Measurements from ENCODE around the gene AKR7A2. TPM values are rescaled to one million over a fixed set of nuclear protein-coding genes. Genes with fewer than 3 reads are reported as not detected.

Gene AKR7A2
- total and polyA plus RNA-seq, 9 of the 15 experiments (the other 6 are each of a cell fraction or from before 2014, with no cell fraction given) = 2.0 to 78.4 (median 49.4) TPM

GRCh38 chr1:19341201-19342061 lies 29.5 kb upstream of the AKR7A2 start:
- H3K9me1 ChIP-seq (ENCODE audit: control insufficient read depth, insufficient read depth, low read length) = peaks cover 11% of the 10 kb centered on the region
- in situ Hi-C loops (cut with MboI) = loop anchor here (5.0 kb wide), 1 partner anchor 311 kb away; no protein-coding TSS in a partner anchor
- H3K9ac ChIP-seq (ENCODE audit: insufficient read depth in 1 of 2, low read depth in 2 of 2, low read length in 2 of 2) = peak overlapping the region in 1 of 2 experiments; percentile 31; a peak in 2 of 4 replicates
- H3K4me2 ChIP-seq (ENCODE audit: insufficient read depth, low read length) = peak overlapping the region; percentile 54
- no TSS peak for BruUV-seq (replicated peaks)
- peaks cover 49% of the 10 kb centered on the region; the same call in 2 of the 3 replicates for H3K36me3 ChIP-seq (ENCODE audit: control insufficient read depth, insufficient read depth, low read length)
- H4K20me1 ChIP-seq (replicated peaks; ENCODE audit: control insufficient read depth, insufficient read depth, low read length) = peaks cover 14% of the 10 kb centered on the region; the same call in 1 of the 2 replicates
- peaks cover 4 to 52% of the 10 kb centered on the region in 2 experiments; a peak in 4 of 5 replicates for H3K4me1 ChIP-seq (replicated peaks in 1 of 2; ENCODE audit: control insufficient read depth in 2 of 2, insufficient read depth in 2 of 2, low read length in 2 of 2)
- H2AFZ ChIP-seq (ENCODE audit: low read depth, low read length) = no peak overlapping the region
- 38% methylated on average over 25 of the region's 25 CpGs for WGBS (ENCODE audit: insufficient coverage, low coverage, missing lambda C conversion rate)
- no peak overlapping the region for H3K4me3 ChIP-seq
- POLR2A ChIA-PET = interaction anchor here (0.7 to 0.9 kb wide), 3 partner anchors 10 to 45 kb away, joined by 3 to 4 read pairs (median 3); no protein-coding TSS in a partner anchor
- FAIRE-seq (peak; percentile 98), ATAC-seq (peak; percentile 88), DNase-seq (ENCODE audit: extremely low read depth in 1 of 4, low spot score in 3 of 4) (peak; percentile 90 to 92 (median 91))
- H3K27ac ChIP-seq (ENCODE audit: extremely low read depth, low read depth, low read length) = peak overlapping the region; percentile 6; the same call in 1 of the 3 replicates
- H3K27me3 ChIP-seq (ENCODE audit: control insufficient read depth in 2 of 2, insufficient read depth in 2 of 2, low read length in 2 of 2) = no peaks in the 10 kb centered on the region
- H3K79me2 ChIP-seq (ENCODE audit: control insufficient read depth, insufficient read depth, low read length) = no peaks in the 10 kb centered on the region
- CTCF ChIA-PET (ENCODE audit: low intra/inter-chr PET ratio) = interaction anchor here (0.9 to 2.5 kb wide), 3 partner anchors 241 to 319 kb away, joined by 3 to 10 read pairs (median 5); no protein-coding TSS in a partner anchor
- intact Hi-C loops (cut with micrococcal nuclease) = loop anchor here (5.0 kb wide), 1 partner anchor 241 kb away; no protein-coding TSS in a partner anchor
- no peaks in the 10 kb centered on the region for H3K9me3 ChIP-seq (replicated peaks; ENCODE audit: control insufficient read depth, insufficient read depth, low read depth, low read length)
- TF ChIP-seq ZFP91 (CRISPR knock-in tag; IDR thresholded peaks at IDR 0.05) = no peak
- TF ChIP-seq MEF2A (IDR thresholded peaks at IDR 0.05; ENCODE audit: control insufficient read depth, low read depth, low read length) = no peak
- TF ChIP-seq TFAP4 (CRISPR knock-in tag; IDR thresholded peaks at IDR 0.05; ENCODE audit: borderline replicate concordance) = peak; percentile 30; the same call in 1 of the 2 replicates
- no peak for TF ChIP-seq SP2 (IDR thresholded peaks at IDR 0.05; ENCODE audit: extremely low read depth, low read depth, low read length, poor library complexity, severe bottlenecking)
- TF ChIP-seq CXXC5 (CRISPR knock-in tag; IDR thresholded peaks at IDR 0.05) = 0 out of 2 replicates have a peak, but pooled peaks have one; percentile 29
- no peak for TF ChIP-seq ZNF75A (CRISPR knock-in tag; IDR thresholded peaks at IDR 0.05)
- no peak for TF ChIP-seq ZC3H4 (CRISPR knock-in tag; IDR thresholded peaks at IDR 0.05; ENCODE audit: borderline replicate concordance)
- TF ChIP-seq ZNF639 (CRISPR knock-in tag; conservative IDR thresholded peaks at IDR 0.05 in 1 of 2, IDR thresholded peaks at IDR 0.05 in 1 of 2) = no peak
- 0 out of 2 replicates have a peak, but pooled peaks have one; percentile 53 for TF ChIP-seq ARID4B (CRISPR knock-in tag; IDR thresholded peaks at IDR 0.05)

Measured in K562 (cell line).